Hippocampal formation (tissue), 2 donors: ENCODE measurements around the gene STARD3.

ENCODE experiments used
- DNase-seq, 2 donors: peaks; one replicate each; lab custom pipeline; 2025; lab: John Stamatoyannopoulos, UW

STARD3 gene

DNA sequence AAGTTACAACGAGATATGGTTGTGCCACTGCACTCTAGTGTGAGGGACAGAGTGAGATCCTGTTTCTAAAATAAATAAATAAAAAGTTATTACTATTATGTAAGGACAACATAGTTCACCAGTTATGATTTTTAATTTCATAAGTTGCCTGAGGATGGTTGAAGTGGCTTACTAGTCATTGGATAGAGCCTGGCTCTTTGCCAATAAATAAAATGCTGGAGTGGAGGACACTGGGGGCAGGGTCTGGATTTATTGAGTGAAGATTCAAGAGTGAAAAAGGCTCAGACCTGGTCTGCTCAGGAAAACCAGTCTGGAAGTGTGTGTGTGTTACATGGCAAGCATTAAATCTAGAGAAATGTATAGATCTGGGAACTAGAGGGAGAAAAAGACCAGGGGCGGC is 2.1 kb downstream of the STARD3 start:
- DNase-seq: no peak

DNA sequence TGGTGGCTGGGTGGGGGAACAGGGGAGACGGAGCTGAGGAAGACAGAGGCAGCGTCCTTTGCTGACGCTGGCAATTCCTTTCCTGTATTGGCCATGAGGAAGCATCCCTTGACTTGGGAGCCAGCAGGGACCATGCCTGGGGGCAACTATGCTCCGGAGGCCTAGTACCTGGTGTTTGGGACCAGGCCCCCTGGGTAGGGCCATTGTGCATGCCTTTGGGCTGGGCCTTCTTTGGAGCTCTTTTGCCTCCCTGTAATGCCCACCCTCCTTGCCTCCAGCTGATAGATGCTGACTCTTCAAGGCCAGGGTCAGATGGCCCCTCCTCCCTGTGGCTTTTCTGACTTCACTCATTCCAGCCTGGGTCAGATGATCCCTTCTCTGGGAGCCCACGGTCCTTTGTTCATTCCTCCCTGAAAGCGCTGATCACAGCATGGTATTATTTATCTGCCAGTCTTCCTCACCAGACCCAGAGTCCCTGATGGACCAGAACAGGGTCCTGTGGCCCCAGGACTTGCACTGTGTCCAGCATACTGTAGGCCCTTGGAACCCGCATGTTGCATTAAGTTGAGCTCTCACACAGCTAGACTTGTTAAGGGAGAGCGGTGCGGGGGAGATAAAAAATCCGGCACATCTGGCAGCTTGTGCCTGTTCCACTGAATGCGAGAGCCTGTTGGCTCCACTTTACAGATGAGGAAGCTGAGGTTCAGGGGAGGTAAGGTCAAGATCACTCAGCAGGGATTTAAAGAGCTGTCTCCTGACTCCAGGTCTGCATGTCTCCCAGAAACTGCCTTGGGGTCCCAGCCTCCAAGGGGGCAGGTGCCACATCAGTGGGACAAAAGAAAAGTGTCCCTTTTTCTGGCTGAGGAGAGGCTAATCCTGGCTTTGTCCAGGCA is 2.9 kb downstream of the STARD3 start:
- no peak for DNase-seq

DNA sequence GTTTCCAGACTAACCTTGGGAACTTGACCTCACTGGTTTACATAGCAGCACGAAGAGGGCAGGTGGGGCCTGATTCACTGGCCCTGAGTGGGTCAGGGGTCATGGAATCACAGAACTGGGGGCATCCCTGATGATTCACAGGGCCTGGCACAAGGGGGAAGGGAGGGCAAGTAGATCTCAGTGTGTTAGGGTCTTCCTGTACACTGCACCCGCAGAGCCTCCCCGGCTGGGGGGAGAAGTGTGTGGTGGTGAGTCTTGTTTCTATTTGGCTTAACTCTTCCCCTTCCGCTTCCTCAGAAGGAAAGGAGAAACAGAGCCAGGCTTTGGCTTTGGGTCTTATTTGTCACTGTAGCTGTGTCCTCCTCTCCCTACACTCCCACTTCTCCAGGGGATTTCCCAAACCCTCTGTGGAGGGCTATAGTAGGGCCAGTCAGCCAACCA is 3.7 kb downstream of the STARD3 start:
- DNase-seq: no peak

DNA sequence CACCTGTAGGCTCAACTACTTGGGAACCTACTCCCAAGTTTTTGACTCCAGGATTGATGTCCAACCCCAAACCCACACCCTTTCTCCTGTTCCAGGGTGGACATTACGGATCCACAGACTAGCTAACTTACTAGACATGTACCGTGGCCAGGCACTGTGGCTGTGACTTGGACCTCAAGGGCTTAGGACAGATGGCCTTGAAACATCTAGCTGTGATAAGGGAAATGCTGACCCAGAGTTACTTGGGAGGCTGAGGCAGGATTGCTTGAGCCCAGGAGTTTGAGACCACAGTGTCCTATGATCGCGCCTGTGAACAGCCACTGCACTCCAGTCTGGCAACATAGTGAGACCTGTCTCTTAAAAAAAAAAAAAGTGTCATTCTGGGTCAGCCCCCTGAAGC is 4.2 kb downstream of the STARD3 start:
- DNase-seq: no peak

DNA sequence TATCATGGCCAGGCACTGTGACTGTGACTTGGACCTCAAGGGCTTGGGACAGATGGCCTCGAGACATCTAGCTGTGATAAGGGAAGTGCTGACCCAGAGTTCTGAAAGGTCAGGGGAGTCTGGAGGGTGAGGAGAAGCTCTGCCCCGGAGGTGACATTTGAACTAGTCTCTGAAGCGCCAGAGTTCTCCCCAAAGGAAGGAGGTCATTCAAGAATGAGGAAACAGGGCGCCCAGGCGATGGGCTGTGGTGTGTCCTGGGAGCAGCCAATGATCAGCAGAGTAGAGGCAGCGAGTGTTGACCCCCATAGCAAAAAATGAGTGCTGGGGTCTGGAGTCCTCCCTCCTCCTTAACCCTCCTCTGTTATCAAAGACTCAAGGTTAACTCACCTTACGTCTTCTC is 4.9 kb downstream of the STARD3 start:
- no peak for DNase-seq

DNA sequence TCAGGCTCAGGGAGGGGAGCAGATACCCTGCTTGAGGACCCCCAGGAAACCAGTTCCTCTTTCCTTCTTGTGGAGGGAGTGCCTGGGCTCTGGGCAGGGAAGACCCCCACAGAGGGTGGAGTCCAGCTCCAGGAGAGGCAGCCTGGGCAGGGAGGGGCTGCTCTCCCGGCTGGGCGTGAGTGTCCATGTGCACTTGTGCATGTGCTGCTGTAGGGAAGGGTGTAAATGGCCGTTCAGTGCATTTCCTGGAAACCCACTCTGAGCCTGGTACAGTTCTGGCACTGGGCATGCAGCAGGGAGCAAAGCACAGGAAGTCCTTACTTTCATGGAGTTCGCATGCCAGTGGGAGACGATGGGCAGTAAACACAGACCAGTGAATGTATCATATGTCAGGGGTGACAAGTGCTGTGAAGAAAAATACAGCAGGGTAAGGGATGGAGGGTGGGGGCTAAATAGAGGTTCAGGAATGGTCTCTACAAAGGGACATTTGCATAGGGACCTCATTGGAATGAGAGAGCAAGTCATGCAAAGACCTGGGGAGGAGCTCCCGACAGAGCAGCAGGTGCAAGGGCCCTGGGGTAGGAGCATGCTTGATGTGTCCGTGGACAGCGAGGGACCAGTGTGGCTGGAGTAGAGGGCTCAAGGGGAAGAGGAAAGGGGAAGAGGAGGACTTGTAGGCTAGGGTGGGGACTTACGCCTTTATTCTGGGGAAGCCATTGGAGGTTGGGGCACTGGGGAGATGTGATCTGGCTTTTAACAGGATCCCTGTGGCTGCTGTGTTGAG is 5.5 kb downstream of the STARD3 start:
- no peak for DNase-seq

DNA sequence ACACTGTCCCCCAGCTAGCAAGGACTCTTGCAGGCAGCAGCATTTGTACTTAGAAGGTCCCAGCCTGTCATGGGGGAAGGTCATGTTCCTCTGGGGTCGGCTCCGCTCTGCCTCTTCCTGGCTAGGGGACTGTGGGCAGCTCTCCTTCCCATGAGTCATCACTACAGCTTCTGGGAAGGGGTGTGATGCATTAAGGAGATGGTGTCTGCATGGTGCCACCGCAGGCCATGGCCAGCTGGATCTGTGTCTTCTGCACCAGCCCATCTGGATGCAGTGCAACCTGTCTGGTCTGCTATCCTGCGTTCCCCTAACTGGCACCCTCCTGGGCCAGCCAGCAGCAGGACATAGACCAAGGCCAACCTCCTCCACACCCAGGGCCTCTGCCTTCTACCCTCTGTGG is 6.3 kb downstream of the STARD3 start:
- DNase-seq: no peak

DNA sequence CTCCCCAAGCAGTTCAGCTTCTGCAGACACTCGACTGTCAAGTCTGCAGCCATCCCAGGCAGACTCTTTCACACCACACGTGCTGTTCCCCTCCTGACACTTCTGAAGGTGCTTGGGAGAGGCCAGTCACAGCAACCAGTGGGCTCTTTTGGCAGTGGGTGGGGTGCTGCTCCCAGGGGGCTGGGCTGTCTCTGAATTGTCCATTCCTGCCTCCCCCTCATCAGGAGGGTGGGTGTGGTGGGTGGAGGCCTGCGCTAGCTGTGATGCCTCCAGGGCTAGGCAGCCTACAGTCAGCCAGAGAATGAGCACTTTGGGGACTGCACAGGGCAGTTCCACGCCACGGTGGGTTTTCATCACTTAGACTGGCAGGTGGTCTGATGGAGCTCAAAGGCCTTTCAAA is 10.3 kb downstream of the STARD3 start:
- DNase-seq: no peak

DNA sequence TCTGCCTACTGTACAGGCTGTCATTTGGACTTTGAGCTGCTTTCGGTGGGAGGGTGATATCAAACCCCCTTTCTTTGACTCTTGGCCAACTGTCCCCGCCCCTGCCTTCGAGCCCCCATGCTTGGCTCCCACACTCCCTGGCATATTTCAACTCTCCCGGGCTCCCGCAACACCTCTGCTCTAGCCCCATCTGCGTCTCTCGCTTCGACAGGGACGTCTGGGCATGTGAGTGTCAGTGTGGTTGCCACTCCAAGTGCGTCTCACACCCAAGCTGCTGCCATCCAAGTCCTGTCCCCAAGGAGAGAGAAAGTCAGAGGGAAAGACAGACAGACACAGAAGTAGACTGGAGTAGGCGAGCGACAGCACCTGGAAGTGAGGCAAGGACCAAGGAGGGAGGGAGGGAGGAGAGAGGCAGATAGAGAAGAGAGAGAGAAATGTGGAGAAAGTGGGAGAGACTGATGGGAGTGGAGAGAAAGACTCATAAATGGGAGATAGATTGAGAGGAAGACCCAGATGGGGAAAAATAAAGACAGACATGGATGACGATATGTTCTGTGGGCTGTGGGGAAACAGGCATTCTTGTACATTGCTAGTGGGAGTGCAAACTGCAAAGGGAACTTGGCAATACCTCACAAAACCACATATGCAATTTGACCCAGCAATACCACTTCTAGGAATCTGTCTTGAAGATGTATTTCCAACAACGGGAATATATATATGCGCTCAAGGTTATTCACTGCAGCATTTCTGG is 11.8 kb downstream of the STARD3 start:
- DNase-seq: no peak

DNA sequence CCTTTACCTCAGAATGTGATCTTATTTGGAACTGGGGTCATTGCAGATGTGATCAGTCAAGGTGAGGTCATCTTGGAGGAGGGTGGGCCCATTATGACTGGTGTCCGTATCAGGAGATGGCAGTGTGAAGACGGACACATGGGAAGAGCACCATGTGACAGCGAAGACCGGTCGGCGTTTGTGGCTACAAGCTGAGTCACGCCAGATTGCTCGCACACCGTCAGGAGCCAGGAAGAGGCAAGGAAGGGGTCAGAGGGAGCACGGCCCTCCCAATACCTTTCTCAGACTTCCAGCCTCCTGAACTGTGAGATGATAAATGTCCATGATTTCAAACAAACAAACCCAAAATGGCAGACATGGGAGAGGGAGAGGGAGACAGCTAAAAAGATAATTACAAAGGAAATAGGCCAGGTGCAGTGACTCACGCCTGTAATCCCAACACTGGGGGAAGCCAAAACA is 13.2 kb downstream of the STARD3 start:
- DNase-seq: no peak

DNA sequence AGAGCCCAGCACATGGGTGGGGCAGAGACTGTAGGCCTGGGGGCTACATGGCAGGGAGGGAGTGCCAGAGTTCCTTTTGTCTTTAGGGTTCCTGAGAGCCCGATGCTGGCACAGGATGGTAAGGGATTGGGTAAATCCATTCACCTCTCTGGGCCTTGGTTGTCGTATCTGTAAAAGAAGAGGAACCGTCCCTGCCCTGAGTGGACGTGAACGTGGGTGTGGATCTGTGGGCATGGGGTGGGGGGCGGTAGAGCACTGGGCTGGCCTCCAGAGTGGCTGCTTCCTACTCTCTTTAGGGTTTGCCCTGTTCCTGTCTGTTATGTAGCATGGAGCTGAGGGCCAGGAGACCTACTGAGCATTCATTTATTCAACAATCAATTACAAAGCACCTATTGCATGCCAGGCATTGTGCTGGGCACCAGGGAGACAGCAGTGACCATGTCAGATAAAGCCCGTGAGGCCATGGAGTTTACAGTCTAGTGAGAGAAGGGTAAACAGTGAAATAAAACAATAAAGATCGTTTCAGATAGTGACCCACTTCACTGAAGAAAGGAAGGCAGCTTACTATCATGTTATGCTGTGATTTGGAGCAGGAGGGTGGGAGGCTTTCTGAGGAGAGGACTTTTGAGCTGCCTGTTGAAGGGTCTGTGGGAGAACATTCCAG is 15.1 kb downstream of the STARD3 start:
- no peak for DNase-seq

DNA sequence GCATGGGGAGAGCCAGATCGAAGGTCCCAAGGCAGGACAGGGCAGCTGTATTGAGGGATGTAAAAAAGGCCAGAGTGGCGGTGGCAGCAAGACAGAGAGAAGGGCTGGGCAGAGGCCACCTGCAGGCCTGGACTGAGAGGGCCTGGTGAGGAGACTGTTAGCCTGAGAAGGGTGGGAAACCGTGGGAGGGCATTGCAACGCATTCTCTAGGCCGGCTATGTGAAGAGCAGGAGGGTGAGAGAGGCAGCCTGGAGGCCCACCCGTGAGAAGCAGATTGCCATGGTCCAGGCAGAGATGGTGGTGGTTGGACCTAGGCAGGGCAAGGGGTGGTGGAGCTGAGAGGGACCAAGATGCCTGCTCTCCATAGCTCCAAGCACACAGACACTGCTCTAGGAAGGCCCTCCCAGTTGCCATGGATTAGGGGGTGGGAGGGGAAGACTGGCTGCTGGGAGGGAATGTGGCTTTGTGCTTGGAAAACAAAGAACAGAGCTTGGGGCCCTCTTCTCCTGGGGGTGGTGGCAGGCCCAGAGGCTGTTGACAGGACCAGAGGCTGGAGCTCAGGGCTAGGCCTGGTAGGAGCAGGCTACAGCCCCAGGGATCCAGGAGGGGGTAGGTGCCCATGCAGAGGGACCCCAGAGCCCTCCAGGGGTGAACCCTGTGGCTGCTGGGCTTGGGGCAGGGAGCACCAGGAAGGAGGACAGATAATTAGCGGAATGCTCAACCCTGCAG is 15.8 kb downstream of the STARD3 start:
- peak; percentile 60 to 79 for DNase-seq

DNA sequence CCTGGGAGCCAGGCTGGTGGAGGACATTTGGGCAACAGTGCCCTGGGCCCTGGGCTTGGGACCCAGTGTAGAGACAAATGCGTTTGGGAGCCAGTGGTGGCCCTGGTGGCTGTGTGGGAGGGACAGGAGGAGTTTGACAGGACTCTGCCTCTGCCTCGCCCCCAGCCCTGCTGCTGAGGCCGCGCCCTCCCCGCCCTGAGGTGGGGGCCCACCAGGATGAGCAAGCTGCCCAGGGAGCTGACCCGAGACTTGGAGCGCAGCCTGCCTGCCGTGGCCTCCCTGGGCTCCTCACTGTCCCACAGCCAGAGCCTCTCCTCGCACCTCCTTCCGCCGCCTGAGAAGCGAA is 16.3 kb downstream of the STARD3 start:
- DNase-seq: no peak

DNA sequence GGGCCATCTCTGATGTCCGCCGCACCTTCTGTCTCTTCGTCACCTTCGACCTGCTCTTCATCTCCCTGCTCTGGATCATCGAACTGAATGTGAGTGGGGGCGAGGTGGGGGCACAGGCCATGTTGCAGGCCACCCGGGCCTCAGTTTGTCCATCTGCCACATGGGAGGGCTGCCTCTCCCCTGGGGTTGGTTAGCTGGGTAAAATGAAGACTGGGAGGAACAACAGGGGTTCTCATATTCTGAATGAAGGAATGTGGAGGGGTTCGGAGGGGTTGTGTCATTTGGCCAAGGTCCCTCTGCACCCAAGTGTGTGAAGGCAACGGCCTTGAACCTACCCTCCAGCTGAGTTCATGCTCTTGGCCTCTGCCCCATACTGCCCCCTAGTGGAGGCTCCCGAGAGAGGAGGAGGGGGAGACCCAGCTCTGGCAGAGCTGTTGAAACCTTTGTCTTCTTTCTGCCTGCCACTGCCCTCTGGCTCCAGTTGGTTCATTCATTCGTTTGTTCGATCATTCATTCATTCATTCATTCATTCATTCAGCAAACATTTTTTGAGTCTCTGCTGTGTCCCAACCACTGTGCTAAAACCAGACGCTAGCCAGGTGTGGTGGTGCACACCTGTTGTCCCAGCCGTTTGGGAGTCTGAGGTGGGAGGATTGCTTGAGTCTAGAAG is 16.9 kb downstream of the STARD3 start:
- peak in 1 of 2 donors; percentile 42 for DNase-seq

DNA sequence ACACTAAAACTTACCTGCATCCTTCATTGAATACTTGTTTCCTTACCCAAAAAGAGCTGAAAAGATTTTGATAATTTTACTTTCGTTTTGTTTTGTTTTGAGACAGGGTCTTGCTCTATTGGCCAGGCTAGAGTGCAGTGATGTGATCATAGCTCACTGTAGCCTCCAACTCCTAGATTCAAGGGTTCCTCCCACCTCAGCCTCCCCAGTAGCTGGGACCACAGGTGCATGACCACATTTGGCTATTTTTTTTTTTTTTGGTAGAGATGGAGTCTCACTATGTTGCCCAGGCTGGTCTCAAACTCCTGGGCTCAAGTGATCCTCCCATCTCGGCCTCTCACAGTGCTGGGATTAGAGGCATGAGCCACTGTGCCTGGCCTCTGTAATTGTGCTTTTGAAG is 18.2 kb downstream of the STARD3 start:
- no peak for DNase-seq

DNA sequence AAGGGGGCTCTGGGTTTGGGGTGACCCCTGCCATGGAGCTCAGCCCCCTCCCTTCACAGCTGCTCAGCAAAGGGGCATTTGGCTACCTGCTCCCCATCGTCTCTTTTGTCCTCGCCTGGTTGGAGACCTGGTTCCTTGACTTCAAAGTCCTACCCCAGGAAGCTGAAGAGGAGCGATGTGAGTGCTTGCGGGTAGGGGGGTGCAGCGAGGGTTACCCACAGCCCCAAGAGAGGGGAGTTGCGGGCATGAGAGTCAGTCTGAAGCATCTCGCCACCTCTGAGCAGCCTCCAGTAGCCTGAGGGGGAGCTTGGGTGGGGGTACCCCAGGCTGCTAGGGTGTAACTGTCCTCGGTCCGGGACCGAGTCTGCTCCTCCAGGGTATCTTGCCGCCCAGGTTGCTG is 21.4 kb downstream of the STARD3 start:
- no peak for DNase-seq

DNA sequence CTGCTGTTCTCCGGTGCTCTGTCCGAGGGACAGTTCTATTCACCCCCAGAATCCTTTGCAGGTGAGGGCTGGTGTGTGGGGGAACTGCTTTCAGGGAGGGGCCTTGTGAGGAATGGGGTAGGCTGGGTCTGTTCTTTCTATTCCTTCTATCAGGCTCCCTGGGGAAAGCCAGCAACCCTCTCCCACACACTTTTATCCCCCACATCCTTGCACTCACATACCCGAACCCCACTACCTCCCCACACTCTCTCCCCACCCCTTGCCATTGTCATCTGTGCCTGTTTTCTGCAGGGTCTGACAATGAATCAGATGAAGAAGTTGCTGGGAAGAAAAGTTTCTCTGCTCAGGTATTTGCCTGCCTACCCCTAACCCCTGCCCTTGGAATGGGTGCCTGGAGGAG is 21.8 kb downstream of the STARD3 start:
- no peak for DNase-seq

DNA sequence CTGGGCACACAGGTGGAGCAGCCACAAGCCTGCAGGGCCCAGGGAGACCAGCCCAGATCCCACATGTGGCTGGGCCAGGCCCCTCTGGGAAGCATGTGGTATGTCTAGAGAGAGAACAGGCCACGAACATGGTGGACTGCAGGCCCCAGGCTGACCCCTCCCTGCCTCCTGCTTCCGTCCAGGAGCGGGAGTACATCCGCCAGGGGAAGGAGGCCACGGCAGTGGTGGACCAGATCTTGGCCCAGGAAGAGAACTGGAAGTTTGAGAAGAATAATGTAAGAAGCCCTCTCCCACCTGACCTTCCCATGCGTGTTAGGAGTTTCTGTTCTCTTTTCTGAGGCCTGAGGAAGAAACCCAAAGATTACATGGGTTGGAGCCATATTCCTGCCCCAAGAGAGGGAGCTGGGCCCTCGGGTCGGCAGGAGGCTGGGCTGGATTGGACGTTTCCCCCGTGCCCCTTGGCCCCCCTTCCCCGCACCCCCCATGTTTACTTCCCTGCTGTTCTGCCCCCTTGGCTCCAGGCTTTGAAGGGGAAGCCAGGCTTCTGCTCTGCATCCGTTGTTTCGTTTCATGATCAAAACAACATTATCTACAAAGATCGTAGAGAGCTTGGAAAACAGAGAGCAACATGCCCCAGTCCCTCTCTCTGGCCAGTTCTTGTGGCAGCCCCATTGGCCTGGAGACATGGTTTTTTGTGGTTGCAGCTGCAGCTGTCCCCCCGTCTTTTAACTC is 22.5 kb downstream of the STARD3 start:
- DNase-seq: no peak

DNA sequence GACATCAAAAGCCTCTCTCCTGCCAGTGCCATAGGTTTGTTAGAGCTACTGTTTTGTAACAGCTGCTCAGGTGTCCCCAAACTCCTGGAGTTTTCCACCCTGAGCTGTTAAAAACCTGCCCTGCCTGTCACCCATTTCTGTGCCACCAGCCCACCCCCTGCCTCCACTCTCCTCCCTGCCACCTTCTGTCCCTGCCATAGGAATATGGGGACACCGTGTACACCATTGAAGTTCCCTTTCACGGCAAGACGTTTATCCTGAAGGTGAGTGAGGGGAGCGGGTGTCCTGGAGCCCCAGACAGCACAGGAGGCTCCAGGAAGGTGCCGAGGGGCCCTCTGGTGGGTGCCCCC is 23.0 kb downstream of the STARD3 start:
- no peak for DNase-seq
